Liver (tissue), 9 donors: ENCODE measurements around the gene ZSCAN10. TPM values are rescaled to one million over a fixed set of nuclear protein-coding genes. Genes with fewer than 3 reads are reported as not detected.
"Not testable (repeated sequence)": the region's sequence is repeated elsewhere in the genome, so short reads cannot be mapped to it uniquely, and the experiment has no call there.

Experiments
- DNase-seq: peaks from one replicate; pipeline ENCODE4 v3.0.0-alpha.2; 2017; ENCODE audit warnings: low spot score
- H3K27ac ChIP-seq, 2 donors: one replicate each; pipeline ENCODE4 v1.7.0; 2013; ENCODE audit warnings: inconsistent platforms in 2 of 2, low read length in 2 of 2, control low read depth in 1 of 2, low read depth in 1 of 2, mild to moderate bottlenecking in 1 of 2
- H3K27me3 ChIP-seq, 4 donors: one replicate each; pipeline versions ENCODE4 v1.6.1 to v1.7.0; 2013; ENCODE audit warnings: low read length in 3 of 4, inconsistent platforms in 1 of 4, mild to moderate bottlenecking in 1 of 4, moderate library complexity in 1 of 4; ENCODE audit not compliant: control insufficient read depth in 4 of 4, insufficient read depth in 4 of 4
- H3K36me3 ChIP-seq, 4 donors: one replicate each; pipeline versions ENCODE4 v1.6.1 to v1.7.0; 2013; ENCODE audit warnings: low read length in 3 of 4, mild to moderate bottlenecking in 3 of 4, low read depth in 1 of 4, moderate library complexity in 1 of 4; ENCODE audit not compliant: control insufficient read depth in 4 of 4, insufficient read depth in 3 of 4
- H3K4me1 ChIP-seq, 4 donors: one replicate each; pipeline versions ENCODE4 v1.6.1 to v1.7.0; 2013; ENCODE audit warnings: low read length in 3 of 4, mild to moderate bottlenecking in 3 of 4, moderate library complexity in 1 of 4; ENCODE audit not compliant: control insufficient read depth in 4 of 4, insufficient read depth in 4 of 4
- H3K4me3 ChIP-seq, 3 donors: one replicate each; pipeline versions ENCODE4 v1.6.1 to v1.7.0; 2013; ENCODE audit warnings: low read length in 3 of 3, control low read depth in 1 of 3, low read depth in 1 of 3, mild to moderate bottlenecking in 1 of 3
- H3K9ac ChIP-seq, 2 donors: one replicate each; pipeline ENCODE4 v1.7.0; 2013; ENCODE audit warnings: low read length in 2 of 2, mild to moderate bottlenecking in 2 of 2, moderate library complexity in 2 of 2, control low read depth in 1 of 2, low read depth in 1 of 2
- H3K9me3 ChIP-seq, 4 donors: one replicate each; pipeline versions ENCODE4 v1.6.1 to v1.7.0; 2013; ENCODE audit warnings: low read length in 3 of 4; ENCODE audit not compliant: control insufficient read depth in 4 of 4
- EGR1 ChIP-seq, 2 donors: IDR thresholded peaks; 2 replicates each; pipeline ENCODE4 v1.6.1; 2016 to 2018; ENCODE audit warnings: antibody characterized with exemption in 2 of 2, low read depth in 2 of 2
- FOXA1 ChIP-seq: IDR thresholded peaks from 2 replicates; pipeline ENCODE4 v1.6.1; 2016; ENCODE audit warnings: antibody characterized with exemption
- FOXA2 ChIP-seq: IDR thresholded peaks from 2 replicates; pipeline ENCODE4 v1.6.1; 2016; ENCODE audit warnings: antibody characterized with exemption
- GABPA ChIP-seq, 2 donors: IDR thresholded peaks in 1 of 2; conservative IDR thresholded peaks in 1 of 2; 2 replicates each; pipeline ENCODE4 v1.6.1; 2016; ENCODE audit warnings: antibody characterized with exemption in 2 of 2, mild to moderate bottlenecking in 1 of 2, moderate library complexity in 1 of 2
- HNF4A ChIP-seq, 2 donors: conservative IDR thresholded peaks; 2 replicates each; pipeline ENCODE4 v1.6.1; 2016; ENCODE audit warnings: antibody characterized with exemption in 2 of 2, mild to moderate bottlenecking in 2 of 2
- HNF4G ChIP-seq: IDR thresholded peaks from 2 replicates; pipeline ENCODE4 v1.6.1; 2016; ENCODE audit warnings: antibody characterized with exemption
- NR2F2 ChIP-seq: IDR thresholded peaks from 2 replicates; pipeline ENCODE4 v1.6.1; 2016; ENCODE audit warnings: antibody characterized with exemption
- RAD21 ChIP-seq, 2 donors: IDR thresholded peaks; 2 replicates each; pipeline ENCODE4 v1.6.1; 2016; ENCODE audit warnings: antibody characterized with exemption in 2 of 2, mild to moderate bottlenecking in 2 of 2
- SP1 ChIP-seq: IDR thresholded peaks from 2 replicates; pipeline ENCODE4 v1.6.1; 2018; ENCODE audit warnings: antibody characterized with exemption, mild to moderate bottlenecking
- TAF1 ChIP-seq: conservative IDR thresholded peaks from 2 replicates; pipeline ENCODE4 v1.6.1; 2016; ENCODE audit warnings: antibody characterized with exemption, mild to moderate bottlenecking
- WGBS: extraction: QIAGEN DNeasy Blood & Tissue Kit; methylation state at CpG from one replicate; pipeline ENCODE4 v1.1.7; 2013; 5-methylcytosine and 5-hydroxymethylcytosine counted together
- polyA plus RNA-seq, 2 donors: library from polyadenylated mRNA; stranded (reverse) in 1 of 2; unstranded in 1 of 2; fragments of 200-250 nt in 1 of 2; fragments of >200 nt in 1 of 2; fragmentation: Nextera tagmentation in 1 of 2; extraction: Ambion mirVana in 1 of 2; gene quantifications; one replicate each; pipeline versions ENCODE4 v1.2.1 to v1.2.3, GENCODE V29; 2013 to 2015
- total RNA-seq, 2 donors: library from RNA; depleted of rRNA; stranded (reverse); fragments of >200 nt; gene quantifications; one replicate each; pipeline ENCODE4 v1.2.3, GENCODE V29; 2014
- TF ChIP-seq, protein P1 (sequence below): IDR thresholded peaks from 2 replicates; pipeline ENCODE4 v1.6.1; 2016; ENCODE audit warnings: antibody characterized with exemption, mild to moderate bottlenecking
- TF ChIP-seq, protein P2 (sequence below): IDR thresholded peaks from 2 replicates; pipeline ENCODE4 v1.6.1; 2016; ENCODE audit warnings: antibody characterized with exemption
- TF ChIP-seq, protein P3 (sequence below): IDR thresholded peaks from 2 replicates; pipeline ENCODE4 v1.6.1; 2016; ENCODE audit warnings: antibody characterized with exemption
- donor health status: healthy.
- donor health status: healthy.
- donor health status: healthy.
- donor health status: healthy.
- donor health status: healthy.

ZSCAN10 gene
- total and polyA plus RNA-seq, 4 donors = not detected

DNA sequence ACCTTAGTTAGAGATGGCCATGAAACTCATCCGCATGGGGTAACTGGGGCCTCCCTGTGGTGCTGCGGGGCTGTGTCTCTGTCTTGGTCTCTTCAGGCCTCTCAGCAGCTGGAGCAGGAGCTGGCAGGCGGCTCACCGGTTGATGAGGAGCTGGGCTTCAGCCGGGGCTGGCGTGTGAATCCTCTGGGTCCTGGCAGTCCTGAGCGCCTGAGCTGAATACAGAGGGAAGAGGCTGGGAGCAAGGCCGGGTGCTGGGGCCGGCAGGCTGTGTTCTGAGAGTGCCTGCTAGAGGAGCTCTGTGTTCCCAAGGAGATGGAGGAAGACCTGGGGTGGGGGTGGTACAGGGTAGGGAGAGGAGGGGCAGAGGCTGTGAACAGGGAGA, 43.4 kb downstream of the ZSCAN10 start:
- H3K9ac ChIP-seq, DNase-seq, H3K36me3 ChIP-seq, H3K9me3 ChIP-seq, H3K4me3 ChIP-seq, H3K27ac ChIP-seq, H3K27me3 ChIP-seq: not testable (repeated sequence)
- H3K4me1 ChIP-seq = peaks cover 6 to 18% (median 18%) of the 10 kb centered on the region in 4 donors
- 78% methylated on average over 9 of the region's 9 CpGs for WGBS

DNA sequence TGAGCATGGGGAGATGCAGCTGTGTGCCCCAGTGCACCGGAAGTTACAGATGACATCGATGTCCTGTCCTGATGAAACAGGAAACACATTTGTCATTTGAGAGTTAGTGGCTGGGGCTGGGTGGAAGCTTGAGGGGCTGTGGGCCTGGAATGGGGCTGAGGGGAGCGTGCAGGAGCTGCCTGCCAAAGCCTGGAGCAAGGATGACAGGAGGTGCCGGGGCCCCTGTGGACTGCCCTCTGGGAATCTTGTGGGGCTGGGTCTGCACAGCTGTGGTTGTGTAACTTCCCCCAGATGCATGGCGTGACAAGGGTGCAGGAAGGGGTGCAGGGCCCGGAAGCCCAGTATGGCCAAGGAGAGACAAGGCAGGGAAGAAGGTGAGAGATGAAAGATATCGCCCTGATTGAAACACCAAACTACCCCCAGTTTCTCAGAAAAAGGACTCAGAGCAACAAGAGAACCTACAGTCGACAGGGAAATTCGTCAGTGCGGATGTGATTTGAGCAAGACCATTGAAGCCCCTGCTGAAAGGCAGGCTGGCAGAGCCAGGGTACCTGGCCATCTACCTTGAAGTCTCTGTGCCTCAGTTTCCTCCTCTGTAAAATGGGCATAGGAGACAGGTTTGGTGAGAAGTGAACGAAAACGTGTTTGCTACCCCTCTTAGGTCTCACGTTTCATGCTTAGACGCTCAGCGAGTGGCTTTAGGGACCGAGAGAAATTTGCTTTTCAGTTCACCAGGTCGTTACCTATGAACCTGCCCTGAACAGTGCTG, 43.9 kb downstream of the ZSCAN10 start:
- Histone ChIP-seq H3K4me1 (peaks cover 5 to 16% (median 13%) of the 10 kb centered on the region in 4 donors), H3K4me3 (no peak overlapping the region)
- WGBS = 83% methylated on average over 17 of the region's 17 CpGs

DNA sequence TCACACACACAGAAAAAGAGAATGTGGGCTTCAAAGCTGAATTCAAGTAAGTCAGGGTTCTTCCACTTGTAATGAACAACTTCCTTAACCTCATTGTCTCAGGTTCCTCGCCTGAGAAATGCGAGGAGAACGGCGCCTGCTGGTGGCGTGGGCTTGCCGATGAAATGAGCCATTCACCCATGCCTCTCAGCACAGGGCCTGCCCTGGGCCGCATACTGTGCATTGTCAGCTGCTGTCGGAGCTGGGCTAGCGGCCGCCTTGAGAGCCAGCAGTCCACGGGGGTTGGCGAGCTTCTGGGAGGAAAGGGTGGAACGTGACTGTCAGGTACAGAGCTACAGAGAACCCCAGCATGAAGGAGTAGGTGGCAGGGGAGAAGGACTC, 45.8 kb downstream of the ZSCAN10 start:
- H3K27me3 ChIP-seq, DNase-seq, H3K9me3 ChIP-seq, H3K4me3 ChIP-seq, H3K9ac ChIP-seq, H3K4me1 ChIP-seq, H3K27ac ChIP-seq, H3K36me3 ChIP-seq: not testable (repeated sequence)
- 91% methylated on average over 12 of the region's 13 CpGs for WGBS

More for the DNA sequence above, 43.9 kb downstream of the ZSCAN10 start:
- Histone ChIP-seq H3K9ac (no peak overlapping the region), H3K27me3 (no peaks in the 10 kb centered on the region), H3K36me3 (peaks cover 0 to 2% (median 0%) of the 10 kb centered on the region in 4 donors), H3K9me3 (no peaks in the 10 kb centered on the region), H3K27ac (no peak overlapping the region)
- no peak for DNase-seq
- TF ChIP-seq EGR1 (IDR thresholded peaks at IDR 0.05; ENCODE audit: low read depth in 2 of 2) (no peak), FOXA2 (no peak), GABPA (IDR thresholded peaks at IDR 0.05 in 1 of 2, conservative IDR thresholded peaks at IDR 0.05 in 1 of 2) (no peak), SP1 (no peak), HNF4G (no peak), TAF1 (no peak), NR2F2 (no peak), RAD21 (IDR thresholded peaks at IDR 0.05) (no peak), HNF4A (conservative IDR thresholded peaks at IDR 0.05) (no peak), FOXA1 (no peak)
- TF ChIP-seq, protein P1, sequence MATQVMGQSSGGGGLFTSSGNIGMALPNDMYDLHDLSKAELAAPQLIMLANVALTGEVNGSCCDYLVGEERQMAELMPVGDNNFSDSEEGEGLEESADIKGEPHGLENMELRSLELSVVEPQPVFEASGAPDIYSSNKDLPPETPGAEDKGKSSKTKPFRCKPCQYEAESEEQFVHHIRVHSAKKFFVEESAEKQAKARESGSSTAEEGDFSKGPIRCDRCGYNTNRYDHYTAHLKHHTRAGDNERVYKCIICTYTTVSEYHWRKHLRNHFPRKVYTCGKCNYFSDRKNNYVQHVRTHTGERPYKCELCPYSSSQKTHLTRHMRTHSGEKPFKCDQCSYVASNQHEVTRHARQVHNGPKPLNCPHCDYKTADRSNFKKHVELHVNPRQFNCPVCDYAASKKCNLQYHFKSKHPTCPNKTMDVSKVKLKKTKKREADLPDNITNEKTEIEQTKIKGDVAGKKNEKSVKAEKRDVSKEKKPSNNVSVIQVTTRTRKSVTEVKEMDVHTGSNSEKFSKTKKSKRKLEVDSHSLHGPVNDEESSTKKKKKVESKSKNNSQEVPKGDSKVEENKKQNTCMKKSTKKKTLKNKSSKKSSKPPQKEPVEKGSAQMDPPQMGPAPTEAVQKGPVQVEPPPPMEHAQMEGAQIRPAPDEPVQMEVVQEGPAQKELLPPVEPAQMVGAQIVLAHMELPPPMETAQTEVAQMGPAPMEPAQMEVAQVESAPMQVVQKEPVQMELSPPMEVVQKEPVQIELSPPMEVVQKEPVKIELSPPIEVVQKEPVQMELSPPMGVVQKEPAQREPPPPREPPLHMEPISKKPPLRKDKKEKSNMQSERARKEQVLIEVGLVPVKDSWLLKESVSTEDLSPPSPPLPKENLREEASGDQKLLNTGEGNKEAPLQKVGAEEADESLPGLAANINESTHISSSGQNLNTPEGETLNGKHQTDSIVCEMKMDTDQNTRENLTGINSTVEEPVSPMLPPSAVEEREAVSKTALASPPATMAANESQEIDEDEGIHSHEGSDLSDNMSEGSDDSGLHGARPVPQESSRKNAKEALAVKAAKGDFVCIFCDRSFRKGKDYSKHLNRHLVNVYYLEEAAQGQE = no peak
- TF ChIP-seq, protein P2, sequence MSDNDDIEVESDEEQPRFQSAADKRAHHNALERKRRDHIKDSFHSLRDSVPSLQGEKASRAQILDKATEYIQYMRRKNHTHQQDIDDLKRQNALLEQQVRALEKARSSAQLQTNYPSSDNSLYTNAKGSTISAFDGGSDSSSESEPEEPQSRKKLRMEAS = no peak
- TF ChIP-seq, protein P3, sequence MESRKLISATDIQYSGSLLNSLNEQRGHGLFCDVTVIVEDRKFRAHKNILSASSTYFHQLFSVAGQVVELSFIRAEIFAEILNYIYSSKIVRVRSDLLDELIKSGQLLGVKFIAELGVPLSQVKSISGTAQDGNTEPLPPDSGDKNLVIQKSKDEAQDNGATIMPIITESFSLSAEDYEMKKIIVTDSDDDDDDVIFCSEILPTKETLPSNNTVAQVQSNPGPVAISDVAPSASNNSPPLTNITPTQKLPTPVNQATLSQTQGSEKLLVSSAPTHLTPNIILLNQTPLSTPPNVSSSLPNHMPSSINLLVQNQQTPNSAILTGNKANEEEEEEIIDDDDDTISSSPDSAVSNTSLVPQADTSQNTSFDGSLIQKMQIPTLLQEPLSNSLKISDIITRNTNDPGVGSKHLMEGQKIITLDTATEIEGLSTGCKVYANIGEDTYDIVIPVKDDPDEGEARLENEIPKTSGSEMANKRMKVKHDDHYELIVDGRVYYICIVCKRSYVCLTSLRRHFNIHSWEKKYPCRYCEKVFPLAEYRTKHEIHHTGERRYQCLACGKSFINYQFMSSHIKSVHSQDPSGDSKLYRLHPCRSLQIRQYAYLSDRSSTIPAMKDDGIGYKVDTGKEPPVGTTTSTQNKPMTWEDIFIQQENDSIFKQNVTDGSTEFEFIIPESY = no peak

DNA sequence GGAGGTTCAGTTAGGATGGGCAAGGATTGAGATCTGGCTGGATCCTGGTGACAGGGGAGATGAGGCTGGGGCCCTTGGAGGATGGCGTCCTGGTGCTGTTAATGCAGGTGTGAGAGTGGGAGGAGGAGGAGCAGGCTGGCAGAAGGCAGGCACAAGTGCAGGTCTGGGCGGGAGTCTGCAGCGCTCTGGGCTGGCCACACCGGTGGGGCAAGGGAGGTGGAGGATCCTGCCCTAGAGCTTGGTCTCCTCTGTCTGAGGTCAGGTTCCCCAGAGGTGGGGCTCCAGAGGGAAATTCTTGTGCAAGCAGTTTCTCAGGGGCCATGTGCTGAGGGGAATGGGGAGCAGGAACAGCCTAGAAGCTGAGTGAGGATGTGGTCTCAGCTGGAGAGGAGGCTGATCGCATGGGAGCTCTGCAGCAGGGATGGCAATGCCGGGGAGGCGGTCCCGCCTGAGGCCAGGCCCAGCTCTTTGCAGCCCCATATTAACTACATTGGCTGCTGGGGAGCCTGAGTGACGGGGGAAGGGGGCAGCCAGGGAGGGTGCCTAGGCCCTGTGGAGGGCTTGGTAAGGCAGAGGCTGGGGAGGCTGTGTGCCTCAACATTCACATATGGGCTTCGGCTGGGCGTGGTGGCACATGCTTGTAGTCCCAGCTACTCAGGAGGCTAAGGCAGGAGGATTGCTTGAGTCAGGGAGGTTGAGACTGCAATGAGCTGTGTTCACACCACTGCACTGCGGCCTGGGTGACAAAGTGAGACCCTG, 46.3 kb downstream of the ZSCAN10 start:
- not testable (repeated sequence) for H3K9me3 ChIP-seq, H3K4me1 ChIP-seq, H3K36me3 ChIP-seq, H3K27ac ChIP-seq, H3K9ac ChIP-seq, H3K4me3 ChIP-seq, DNase-seq, H3K27me3 ChIP-seq
- WGBS = 78% methylated on average over 11 of the region's 12 CpGs
